Nephron (organoid): ENCODE results near the gene PLAAT4.

Experiments
- H3K27ac Mint-ChIP-seq, 3 experiments: 2 replicates each; pipeline ENCODE4 v1.8.0; 2020; ENCODE audit warnings: mixed read lengths in 3 of 3, mild to moderate bottlenecking in 2 of 3, moderate library complexity in 1 of 3
- H3K27me3 Mint-ChIP-seq: 2 replicates; pipeline ENCODE4 v1.8.0; 2021; ENCODE audit warnings: low read depth, mild to moderate bottlenecking, moderate library complexity, mixed read lengths
- H3K36me3 Mint-ChIP-seq: 2 replicates; pipeline ENCODE4 v1.8.0; 2020; ENCODE audit warnings: low read depth, mixed read lengths
- H3K4me1 Mint-ChIP-seq: 2 replicates; pipeline ENCODE4 v1.8.0; 2020; ENCODE audit warnings: mixed read lengths
- H3K4me3 Mint-ChIP-seq, 3 experiments: 2 replicates each; pipeline ENCODE4 v1.8.0; 2020; ENCODE audit warnings: mild to moderate bottlenecking in 3 of 3, mixed read lengths in 3 of 3, moderate library complexity in 2 of 3
- H3K9me3 Mint-ChIP-seq: 2 replicates; pipeline ENCODE4 v1.8.0; 2020; ENCODE audit warnings: mixed read lengths
- CTCF ChIP-seq, 3 experiments: fragments of 200-600 bp; sonication (generic); IDR thresholded peaks; one replicate each; pipeline ENCODE4 v1.5.0; 2021; ENCODE audit warnings: antibody characterized with exemption in 3 of 3; ENCODE audit not compliant: unreplicated experiment in 3 of 3

The PLAAT4 gene

GRCh38 chr11:63589000-63589399 lies 52.4 kb downstream of the PLAAT4 start:
- TF ChIP-seq CTCF (IDR thresholded peaks at IDR 0.05; ENCODE audit: unreplicated experiment in 3 of 3): no peak
- H3K27ac Mint-ChIP-seq: no peak overlapping the region
- H3K9me3 Mint-ChIP-seq: no peaks in the 10 kb centered on the region
- H3K36me3 Mint-ChIP-seq: no peaks in the 10 kb centered on the region
- peaks cover 9% of the 10 kb centered on the region for H3K27me3 Mint-ChIP-seq
- H3K4me3 Mint-ChIP-seq: no peak overlapping the region
- H3K4me1 Mint-ChIP-seq: no peaks in the 10 kb centered on the region

GRCh38 chr11:63590024-63590788 lies 53.6 kb downstream of the PLAAT4 start:
- Mint-ChIP-seq H3K4me3 (no peak overlapping the region), H3K9me3 (no peaks in the 10 kb centered on the region), H3K36me3 (no peaks in the 10 kb centered on the region), H3K4me1 (no peaks in the 10 kb centered on the region), H3K27me3 (peaks cover 9% of the 10 kb centered on the region), H3K27ac (no peak overlapping the region)
- no peak for TF ChIP-seq CTCF (IDR thresholded peaks at IDR 0.05; ENCODE audit: unreplicated experiment in 3 of 3)

- Mint-ChIP-seq H3K9me3 (no peaks in the 10 kb centered on the region), H3K4me3 (no peak overlapping the region), H3K4me1 (no peaks in the 10 kb centered on the region), H3K27me3 (peaks cover 6% of the 10 kb centered on the region), H3K36me3 (no peaks in the 10 kb centered on the region), H3K27ac (no peak overlapping the region)
- peak in 1 of 3 experiments; percentile 12 for TF ChIP-seq CTCF (IDR thresholded peaks at IDR 0.05; ENCODE audit: unreplicated experiment in 3 of 3)
Observed at GRCh38 chr11:63592975-63593395, 56.4 kb downstream of the PLAAT4 start.

GRCh38 chr11:63595296-63595695 lies 58.7 kb downstream of the PLAAT4 start:
- H3K36me3 Mint-ChIP-seq: no peaks in the 10 kb centered on the region
- H3K27me3 Mint-ChIP-seq: peaks cover 12% of the 10 kb centered on the region
- no peak overlapping the region for H3K4me3 Mint-ChIP-seq
- H3K27ac Mint-ChIP-seq: no peak overlapping the region
- no peaks in the 10 kb centered on the region for H3K9me3 Mint-ChIP-seq
- TF ChIP-seq CTCF (IDR thresholded peaks at IDR 0.05; ENCODE audit: unreplicated experiment in 3 of 3): no peak
- H3K4me1 Mint-ChIP-seq: no peaks in the 10 kb centered on the region
